GM19099 (cell line): Measurements from ENCODE around the gene TERT.

Experiments used
- POLR2A ChIP-seq: IDR thresholded peaks from 3 replicates; pipeline ENCODE4 v1.6.1; 2011; ENCODE audit warnings: low read depth; ENCODE audit not compliant: insufficient read length; ENCODE audit errors: extremely low read depth

Gene TERT

DNA sequence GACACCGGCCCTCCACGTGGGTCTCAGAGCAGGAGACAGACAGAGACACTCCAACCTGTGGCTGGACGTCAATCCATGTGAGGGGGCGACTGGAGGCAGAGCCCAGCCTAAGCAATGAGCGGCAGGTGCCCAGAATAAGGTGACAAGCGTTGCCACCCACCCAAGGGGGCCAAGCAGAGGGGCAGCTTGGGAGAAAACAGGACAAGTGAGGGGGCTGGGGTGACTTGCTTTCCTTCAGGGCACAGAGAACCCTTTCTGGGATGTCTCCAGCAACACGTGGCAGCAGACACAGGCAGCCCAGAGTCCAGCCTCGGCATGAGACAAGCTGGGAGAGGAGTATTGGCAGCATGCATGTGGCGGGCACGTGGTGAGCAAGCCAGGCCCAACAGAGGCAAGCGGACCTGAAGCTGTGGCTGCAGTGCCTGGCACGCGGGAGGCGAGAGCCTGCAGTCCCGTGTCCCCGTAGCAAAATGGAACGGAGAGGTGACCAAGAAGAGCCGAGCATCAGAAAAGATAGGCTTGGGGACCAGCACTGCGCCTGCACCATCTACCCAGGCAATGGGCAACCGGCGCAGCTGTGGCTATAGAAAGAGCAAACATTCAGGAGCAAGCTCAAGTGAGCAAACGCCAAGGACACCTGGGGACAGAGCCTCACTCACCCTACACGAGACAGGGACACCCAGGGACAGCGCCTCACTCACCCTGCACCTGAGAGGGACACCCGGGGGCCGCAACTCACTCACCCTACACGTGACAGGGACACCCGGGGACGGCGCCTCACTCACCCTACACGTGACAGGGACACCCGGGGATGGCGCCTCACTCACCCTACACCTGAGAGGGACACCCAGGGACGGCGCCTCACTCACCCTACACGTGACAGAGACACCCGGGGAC, 6.2 kb downstream of the TERT start:
- no peak for TF ChIP-seq POLR2A

DNA sequence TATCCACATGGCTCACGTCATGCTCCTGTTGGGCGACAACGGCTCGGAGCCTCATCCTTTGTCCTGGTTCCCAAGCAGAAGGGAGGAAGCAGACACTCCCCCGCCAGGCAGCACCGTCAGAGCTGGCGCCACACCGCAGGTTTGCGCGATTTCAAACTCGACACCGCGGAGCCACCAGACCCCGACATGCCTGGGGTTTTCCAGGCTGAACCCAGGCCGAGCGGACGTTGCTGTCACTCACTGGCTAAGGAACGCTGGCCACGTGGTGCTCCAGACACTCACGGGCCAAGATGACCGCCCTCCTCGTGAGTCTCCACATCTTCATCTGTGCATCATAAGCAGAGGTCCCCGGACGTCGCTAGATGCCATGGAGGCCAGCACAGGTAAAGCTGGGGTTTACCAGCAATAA, 9.0 kb downstream of the TERT start:
- TF ChIP-seq POLR2A, result no peak

DNA sequence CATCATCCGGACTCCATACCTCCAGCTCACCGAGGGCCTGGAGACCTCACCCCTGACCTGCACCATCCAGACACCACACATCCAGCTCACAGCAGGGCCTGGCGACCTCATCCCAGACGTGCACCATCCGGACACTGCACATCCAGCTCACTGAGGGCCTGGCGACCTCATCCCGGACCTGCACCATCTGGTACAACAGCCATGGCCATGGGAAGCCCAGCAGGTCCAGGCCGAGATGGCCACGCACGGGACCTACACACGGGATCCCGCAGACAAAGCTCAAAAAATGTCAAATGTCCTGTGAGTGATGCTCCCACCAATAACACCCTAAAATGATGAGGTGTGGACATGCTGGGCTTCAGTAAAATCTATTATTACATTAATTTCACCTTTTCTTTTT, 9.7 kb downstream of the TERT start:
- TF ChIP-seq POLR2A, result no peak

DNA sequence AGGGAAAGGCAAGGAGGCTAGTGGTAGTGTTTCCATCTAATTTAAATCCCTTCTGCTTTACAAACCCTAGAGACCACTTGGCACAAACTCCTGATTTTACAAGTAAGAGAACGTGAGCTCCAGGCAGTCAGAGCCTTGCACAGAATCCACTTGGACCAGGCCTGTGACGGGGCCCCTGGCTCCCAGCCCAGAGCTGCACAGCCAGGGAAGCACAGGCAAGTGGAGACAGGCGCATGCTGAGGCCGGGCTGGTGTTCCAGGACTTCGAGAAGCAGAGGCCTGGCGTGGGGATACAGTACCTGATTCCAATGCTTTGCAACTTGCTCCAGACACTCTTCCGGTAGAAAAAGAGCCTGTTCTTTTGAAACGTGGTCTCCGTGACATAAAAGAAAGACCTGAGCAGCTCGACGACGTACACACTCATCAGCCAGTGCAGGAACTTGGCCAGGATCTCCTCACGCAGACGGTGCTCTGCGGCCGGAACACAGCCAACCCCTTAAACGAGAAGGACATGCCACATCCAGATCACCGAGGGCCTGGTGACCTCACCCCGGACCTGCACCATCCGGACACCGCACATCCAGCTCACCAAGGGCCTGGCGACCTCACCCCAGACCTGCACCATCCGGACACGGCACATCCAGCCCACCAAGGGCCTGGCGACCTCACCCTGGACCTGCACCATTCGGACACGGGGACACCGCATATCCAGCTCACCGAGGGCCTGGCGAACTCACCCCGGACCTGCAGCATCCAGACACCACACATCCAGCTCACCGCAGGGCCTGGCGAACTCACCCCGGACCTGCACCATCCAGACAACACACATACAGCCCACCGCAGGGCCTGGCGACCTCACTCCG, 12.5 kb downstream of the TERT start:
- TF ChIP-seq POLR2A, result no peak

DNA sequence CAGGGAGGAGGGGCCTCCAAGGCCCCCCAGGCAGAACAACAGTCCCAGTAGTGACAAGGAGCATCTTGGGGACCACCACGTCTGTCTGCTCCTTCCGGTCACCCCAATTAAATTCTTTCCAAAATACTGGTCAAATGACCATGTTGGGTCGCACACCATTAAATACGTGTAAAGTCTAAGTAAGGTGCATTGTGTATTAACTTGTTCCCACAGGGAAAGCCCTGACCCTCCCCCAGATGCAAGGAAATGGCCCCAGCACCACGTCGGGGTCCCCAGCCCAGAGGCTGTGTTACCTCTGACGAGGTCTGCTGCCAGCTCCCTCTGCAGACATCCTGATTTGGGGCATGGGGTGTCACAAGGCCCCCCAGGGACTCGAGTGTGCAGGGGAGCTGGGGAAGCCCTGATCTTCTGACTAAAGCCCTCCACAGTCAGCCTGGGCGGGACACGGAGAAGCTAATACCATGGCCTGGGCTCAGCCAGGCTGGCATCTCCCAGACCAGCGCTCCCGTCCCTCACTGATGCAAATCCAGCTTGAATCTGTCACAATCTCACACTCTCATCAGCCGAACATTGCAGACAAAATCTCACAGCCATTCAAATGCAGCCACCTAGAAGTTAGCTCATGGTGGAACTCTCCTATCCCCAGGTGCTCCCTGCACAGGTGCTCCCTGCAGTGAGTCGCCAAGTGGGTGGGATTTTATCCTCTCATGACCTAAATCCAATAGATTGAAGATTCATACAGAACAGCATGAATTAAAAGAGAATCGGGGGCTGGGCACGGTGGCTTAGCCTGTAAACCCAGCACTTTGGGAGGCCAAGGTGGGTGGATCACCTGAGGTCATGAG, 13.6 kb downstream of the TERT start:
- no peak for TF ChIP-seq POLR2A

DNA sequence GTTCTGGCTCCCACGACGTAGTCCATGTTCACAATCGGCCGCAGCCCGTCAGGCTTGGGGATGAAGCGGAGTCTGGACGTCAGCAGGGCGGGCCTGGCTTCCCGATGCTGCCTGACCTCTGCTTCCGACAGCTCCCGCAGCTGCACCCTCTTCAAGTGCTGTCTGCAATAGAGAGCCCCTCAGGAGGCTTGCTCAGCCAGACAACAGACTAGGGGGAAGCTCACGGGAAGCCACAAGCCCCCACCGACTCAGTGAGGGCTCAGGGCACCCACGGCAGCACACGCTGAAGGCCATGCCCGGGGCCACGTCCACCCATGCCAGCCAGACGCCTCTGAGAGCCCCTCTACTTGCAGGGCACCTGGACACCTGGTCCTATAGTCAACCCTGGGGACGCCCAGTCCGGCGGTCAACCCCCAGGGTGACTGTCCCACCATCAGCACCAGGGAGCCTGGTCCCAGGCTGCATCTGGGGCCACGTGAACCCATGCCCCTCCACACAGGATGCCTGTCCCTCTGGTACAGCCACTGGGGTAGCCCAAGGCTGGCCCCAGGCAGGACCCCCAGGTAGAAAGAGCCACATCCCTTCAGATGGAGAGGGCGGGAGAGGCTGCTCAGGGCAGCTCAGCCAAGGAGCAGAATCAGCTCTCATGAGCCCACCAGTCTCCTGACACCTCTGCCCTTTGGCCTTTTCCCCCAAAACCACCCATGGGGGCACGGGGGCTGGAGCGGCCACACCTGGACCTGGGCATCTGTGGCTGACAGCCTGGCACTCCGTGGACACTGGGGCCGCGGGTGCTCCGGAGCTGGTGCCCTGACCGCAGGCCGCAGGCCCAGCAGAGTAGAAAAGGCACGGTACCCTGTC, 14.5 kb downstream of the TERT start:
- no peak for TF ChIP-seq POLR2A

DNA sequence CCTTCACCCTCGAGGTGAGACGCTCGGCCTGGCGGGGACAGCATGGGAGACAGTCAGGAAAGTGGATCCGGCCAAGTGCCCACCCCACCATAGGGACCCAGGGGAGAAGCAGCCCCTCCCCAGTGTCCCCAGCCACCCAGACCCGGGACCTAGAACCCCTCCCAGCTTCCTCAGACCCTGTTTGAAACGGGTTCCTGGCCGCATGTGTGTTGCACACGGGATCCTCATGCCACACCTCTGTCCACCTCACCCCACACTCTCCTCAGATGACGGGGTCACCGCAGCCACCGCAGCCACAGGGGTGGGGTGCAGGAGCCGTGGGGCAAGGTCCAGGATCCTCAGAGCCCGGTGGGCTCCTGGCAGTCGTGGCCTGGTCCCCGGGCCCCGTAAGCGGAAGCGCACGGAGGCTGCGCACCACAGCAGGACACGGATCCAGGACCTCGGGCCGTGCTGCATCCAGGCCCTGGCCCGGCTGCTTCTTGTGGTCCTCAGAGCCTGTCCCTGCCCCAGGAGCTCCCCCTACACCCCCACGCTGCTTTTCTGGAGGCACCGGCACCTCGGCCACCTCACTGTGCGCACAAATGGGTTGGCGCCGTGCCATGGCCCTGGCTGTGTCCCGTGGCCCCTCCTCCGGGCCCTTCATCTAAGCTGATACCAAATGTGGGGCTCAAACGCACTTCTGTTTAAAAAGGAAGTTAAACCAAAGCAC, 15.3 kb downstream of the TERT start:
- TF ChIP-seq POLR2A, result no peak

DNA sequence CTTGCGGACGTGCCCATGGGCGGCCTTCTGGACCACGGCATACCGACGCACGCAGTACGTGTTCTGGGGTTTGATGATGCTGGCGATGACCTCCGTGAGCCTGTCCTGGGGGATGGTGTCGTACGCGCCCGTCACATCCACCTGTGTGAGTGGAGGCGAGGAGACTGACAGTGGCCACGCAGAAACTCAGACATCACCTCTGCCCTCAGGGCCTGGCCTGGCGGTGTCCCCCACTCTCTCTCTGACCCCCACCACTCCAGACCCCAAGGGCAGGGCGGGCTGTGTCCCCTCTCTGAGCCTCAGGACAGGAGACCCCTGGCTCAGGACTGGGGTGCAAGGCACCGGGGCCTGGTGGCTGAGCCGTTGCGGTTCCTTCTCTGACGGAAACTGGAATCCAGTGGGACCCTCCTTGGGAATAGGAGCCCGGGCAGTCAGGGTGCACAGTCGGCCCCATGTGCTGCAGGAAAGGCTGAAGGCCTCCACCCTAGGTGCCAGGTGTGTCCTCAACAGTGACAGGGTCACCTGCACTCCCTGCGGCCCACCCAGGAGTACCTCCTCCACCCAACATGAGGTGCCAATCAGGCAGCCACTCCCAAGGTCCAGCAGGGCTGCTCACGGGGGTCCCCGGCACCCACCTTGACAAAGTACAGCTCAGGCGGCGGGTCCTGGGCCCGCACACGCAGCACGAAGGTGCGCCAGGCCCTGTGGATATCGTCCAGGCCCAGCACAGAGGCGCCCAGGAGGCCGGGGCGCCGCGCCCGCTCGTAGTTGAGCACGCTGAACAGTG, 16.0 kb downstream of the TERT start:
- no peak for TF ChIP-seq POLR2A

DNA sequence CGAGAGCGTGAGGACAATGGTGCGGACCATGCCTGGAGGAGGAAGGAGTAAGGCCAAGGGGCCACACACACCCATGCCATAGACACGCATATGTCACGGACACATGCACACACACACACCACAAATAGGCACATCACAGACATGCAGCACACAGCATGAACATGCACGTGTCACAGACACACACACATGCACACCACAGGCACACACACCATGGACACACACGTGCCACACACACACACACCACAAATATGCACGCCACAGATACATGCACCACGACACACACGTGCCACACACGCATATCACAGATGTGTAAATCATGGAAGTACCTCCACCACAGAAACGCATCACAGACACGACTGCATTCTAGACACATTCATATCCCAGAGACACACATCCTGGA, 16.7 kb downstream of the TERT start:
- TF ChIP-seq POLR2A, result no peak

DNA sequence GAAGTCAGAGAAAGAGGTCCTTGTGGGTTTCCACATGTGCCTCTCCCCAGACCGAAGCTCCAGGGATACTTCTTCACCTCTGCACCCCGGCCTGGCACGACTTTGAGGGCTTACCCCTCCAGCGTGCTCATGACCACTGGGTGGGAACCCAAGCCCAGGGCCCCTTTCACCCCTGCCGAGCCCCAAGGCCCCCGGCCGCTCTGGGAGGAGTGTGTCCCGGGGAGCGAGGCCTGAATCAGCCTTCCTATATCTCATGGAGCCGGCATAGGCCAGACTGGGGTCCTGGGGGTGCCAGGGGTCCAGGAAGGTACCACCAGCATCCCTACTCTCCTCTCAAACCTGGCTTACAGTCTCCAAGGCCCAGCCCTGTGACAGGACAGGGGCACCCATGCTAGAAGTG, 17.1 kb downstream of the TERT start:
- TF ChIP-seq POLR2A, result no peak

DNA sequence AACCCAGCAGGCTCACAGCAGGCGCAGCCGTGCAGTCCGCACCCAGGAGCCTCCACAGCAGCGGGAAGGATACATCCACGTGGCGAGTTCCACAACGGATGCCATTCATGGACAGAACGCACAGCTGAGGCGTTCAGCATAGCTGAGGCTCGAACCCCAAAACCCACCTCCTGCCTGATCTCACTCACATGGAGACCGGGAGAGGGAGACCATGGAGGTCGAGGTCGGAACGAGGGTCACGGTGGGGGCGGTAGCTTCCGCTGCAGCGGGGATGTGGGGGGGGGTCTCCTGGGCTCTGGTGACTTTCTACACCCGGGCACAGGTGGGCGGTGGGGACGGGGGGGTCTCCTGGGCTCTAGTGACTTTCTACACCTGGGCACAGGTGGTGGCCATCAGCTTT, 17.5 kb downstream of the TERT start:
- no peak for TF ChIP-seq POLR2A

DNA sequence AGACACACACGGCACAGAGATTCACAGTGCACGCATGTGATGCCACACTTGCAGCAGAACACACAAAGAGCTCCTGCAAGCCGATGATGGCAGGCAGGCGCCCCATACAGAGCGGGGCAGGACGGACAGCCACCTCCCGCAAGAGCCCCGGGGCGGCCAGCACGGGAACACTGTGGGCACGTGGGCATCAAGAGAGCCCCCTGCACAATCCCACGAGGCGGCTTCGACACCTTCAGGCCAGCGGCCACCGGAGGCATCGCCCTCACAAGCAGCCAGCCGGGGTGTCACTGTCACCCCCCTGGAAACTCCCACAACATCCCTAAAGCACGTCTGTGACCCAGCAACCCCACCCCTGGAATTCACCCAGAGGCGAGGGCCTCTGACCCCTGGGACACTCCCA, 17.9 kb downstream of the TERT start:
- no peak for TF ChIP-seq POLR2A

DNA sequence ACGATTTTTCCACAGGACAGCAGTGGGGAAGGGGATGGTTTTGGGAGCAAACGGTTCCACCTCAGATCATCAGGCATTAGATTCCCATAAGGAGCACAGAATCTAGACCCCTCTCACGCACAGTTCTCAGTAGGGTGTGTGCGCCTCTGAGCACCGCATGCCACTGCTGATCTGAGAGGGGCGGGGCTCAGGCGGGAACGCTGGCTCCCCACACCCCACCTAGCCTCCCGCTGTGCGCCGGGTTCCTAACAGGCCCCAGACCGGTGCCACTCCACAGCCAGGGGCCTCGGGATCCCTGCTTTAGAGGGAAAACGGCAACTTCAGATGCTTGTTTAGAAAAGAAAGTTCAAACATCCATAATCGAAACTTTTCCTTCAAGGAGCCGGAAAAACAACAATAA, 20.4 kb downstream of the TERT start:
- TF ChIP-seq POLR2A, result no peak
